K562 (cell line): ENCODE measurements around the gene MBD2.

Experiments
- CHD4 ChIP-seq: fragments of 200-600 bp; sonication (generic); IDR thresholded peaks from 3 replicates; pipeline ENCODE4 v1.6.1; 2012; ENCODE audit warnings: low read depth, mild to moderate bottlenecking, mixed read lengths, low read length, inconsistent platforms; ENCODE audit not compliant: insufficient read depth, insufficient replicate concordance, poor library complexity, severe bottlenecking
- SNRNP70 ChIP-seq: fragments of 200-400 bp; formaldehyde crosslinking; optimal IDR thresholded peaks from 2 replicates; pipeline ENCODE3; 2017; ENCODE audit warnings: low read depth, low read length

- TF ChIP-seq SNRNP70 (no peak), CHD4 (no peak)
Observed at GRCh38 chr18:54147439-54147838, 77.0 kb downstream of the MBD2 start.
